ENCODE measurements around the gene EDARADD.

DNA sequence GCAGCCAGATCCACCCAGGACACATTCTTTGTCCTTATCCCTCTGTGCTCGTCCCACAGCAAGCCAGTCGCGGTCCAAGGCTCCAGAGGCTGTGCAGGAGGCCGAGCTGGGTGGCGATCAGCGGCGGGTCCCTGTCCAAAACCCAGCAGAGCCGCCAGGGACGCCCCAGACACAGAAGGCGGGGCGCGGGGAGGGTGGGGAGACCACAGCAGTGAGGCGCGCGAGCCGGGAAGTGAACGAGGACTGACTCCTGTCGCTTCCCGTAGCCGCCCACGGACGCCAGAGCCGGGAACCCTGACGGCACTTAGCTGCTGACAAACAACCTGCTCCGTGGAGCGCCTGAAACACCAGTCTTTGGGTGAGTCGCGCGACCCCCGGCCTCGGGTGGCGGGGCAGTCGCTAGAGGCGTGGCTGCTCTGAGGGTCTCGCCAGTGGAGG, 129.6 kb downstream of the EDARADD start, which contains the start of gene LGALS8:
- TF ChIP-seq, protein P1, sequence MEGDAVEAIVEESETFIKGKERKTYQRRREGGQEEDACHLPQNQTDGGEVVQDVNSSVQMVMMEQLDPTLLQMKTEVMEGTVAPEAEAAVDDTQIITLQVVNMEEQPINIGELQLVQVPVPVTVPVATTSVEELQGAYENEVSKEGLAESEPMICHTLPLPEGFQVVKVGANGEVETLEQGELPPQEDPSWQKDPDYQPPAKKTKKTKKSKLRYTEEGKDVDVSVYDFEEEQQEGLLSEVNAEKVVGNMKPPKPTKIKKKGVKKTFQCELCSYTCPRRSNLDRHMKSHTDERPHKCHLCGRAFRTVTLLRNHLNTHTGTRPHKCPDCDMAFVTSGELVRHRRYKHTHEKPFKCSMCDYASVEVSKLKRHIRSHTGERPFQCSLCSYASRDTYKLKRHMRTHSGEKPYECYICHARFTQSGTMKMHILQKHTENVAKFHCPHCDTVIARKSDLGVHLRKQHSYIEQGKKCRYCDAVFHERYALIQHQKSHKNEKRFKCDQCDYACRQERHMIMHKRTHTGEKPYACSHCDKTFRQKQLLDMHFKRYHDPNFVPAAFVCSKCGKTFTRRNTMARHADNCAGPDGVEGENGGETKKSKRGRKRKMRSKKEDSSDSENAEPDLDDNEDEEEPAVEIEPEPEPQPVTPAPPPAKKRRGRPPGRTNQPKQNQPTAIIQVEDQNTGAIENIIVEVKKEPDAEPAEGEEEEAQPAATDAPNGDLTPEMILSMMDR (IDR thresholded peaks at IDR 0.05), result peak in 1 of 6 experiments; percentile 8
- TF ChIP-seq POLR2A (IDR thresholded peaks at IDR 0.05), result peak; percentile 23 to 59

Measured in thyroid gland (tissue), 4 donors.